ENCODE data around the gene BCAP29. TPM values are rescaled to one million over a fixed set of nuclear protein-coding genes. Genes with fewer than 3 reads are reported as not detected.

The BCAP29 gene
- total RNA-seq, 2 donors from 2014 or later, result 63.1 to 71.4 TPM

DNA sequence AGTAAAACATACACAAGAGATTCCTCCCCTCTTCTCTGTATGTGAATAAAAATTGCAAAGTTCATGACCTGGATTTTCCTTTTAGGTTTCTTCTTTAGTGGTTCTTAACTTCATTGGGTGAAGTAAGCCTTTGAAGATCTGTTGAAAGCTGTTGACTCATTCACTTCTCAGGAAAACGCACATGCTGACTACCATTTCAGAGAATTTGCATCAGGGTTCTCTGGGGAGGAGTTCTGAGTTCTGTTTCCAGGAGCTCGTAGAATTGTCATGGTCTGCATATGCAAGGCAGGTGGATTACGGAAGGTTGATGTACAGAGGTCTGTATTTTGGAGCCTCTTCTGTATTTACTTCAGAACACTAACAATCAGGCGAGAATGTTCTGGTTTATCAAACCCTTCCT, 79.6 kb downstream of the BCAP29 start:
- TF ChIP-seq, protein P1, sequence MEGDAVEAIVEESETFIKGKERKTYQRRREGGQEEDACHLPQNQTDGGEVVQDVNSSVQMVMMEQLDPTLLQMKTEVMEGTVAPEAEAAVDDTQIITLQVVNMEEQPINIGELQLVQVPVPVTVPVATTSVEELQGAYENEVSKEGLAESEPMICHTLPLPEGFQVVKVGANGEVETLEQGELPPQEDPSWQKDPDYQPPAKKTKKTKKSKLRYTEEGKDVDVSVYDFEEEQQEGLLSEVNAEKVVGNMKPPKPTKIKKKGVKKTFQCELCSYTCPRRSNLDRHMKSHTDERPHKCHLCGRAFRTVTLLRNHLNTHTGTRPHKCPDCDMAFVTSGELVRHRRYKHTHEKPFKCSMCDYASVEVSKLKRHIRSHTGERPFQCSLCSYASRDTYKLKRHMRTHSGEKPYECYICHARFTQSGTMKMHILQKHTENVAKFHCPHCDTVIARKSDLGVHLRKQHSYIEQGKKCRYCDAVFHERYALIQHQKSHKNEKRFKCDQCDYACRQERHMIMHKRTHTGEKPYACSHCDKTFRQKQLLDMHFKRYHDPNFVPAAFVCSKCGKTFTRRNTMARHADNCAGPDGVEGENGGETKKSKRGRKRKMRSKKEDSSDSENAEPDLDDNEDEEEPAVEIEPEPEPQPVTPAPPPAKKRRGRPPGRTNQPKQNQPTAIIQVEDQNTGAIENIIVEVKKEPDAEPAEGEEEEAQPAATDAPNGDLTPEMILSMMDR (IDR thresholded peaks at IDR 0.05), result no peak
- intact Hi-C loops (cut with DNase I), result no loop called here
- DNase-seq, result no peak
- Histone ChIP-seq H3K27me3 (peaks cover 26% of the 10 kb centered on the region), H3K9me3 (no peaks in the 10 kb centered on the region), H3K9ac (ENCODE audit: low read depth in 2 of 2, low read length in 2 of 2) (no peak overlapping the region), H3K27ac (no peak overlapping the region), H3K4me1 (peaks cover 8% of the 10 kb centered on the region), H3K4me3 (no peak overlapping the region), H3K36me3 (no peaks in the 10 kb centered on the region)

DNA sequence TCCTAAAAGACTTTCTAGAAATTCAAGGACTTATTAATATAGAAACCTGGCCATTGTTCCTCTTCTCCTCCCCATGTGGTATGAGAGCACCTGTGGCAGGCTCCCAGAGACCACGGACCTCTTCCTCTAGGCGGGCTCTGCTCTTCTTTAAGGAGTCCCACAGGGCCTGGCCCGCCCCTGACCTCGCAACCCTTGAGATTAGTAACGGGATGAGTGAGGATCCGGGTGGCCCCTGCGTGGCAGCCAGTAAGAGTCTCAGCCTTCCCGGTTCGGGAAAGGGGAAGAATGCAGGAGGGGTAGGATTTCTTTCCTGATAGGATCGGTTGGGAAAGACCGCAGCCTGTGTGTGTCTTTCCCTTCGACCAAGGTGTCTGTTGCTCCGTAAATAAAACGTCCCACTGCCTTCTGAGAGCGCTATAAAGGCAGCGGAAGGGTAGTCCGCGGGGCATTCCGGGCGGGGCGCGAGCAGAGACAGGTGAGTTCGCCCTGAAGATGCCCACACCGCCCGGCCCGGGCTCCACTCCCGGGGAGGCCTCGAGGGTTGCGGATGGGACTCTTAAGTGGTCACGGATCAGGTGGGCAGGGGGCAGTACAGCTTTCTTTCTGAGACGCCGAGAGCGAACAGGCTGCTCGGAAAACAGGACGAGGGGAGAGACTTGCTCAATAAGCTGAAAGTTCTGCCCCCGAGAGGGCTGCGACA, 80.5 kb downstream of the BCAP29 start, which contains the start of gene SLC26A4:
Gene SLC26A4 (plus strand): TSS at position 448 of the 700 bp plus-strand sequence. CDS start 814 bp downstream, outside the sequence.
- intact Hi-C loops (cut with DNase I), result no loop called here
- Histone ChIP-seq H3K4me3 (peak within 1 kb of the TSS; percentile 41), H3K27me3 (peaks cover 26% of the 10 kb centered on the region), H3K9ac (ENCODE audit: low read depth in 2 of 2, low read length in 2 of 2) (no peak within 1 kb of the TSS), H3K36me3 (no peaks in the 10 kb centered on the region), H3K9me3 (no peaks in the 10 kb centered on the region), H3K27ac (no peak within 1 kb of the TSS), H3K4me1 (peaks cover 8% of the 10 kb centered on the region)
- no peak for DNase-seq
- TF ChIP-seq, protein P1 (IDR thresholded peaks at IDR 0.05), result no peak

DNA sequence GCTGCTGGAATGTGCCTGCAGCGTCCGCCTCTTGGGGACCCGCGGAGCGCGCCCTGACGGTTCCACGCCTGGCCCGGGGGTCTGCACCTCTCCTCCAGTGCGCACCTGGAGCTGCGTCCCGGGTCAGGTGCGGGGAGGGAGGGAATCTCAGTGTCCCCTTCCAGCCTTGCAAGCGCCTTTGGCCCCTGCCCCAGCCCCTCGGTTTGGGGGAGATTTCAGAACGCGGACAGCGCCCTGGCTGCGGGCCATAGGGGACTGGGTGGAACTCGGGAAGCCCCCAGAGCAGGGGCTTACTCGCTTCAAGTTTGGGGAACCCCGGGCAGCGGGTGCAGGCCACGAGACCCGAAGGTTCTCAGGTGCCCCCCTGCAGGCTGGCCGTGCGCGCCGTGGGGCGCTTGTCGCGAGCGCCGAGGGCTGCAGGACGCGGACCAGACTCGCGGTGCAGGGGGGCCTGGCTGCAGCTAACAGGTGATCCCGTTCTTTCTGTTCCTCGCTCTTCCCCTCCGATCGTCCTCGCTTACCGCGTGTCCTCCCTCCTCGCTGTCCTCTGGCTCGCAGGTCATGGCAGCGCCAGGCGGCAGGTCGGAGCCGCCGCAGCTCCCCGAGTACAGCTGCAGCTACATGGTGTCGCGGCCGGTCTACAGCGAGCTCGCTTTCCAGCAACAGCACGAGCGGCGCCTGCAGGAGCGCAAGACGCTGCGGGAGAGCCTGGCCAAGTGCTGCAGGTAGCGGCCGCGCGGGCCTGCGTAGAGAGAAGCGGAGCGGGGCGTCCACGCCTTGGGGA, 81.2 kb downstream of the BCAP29 start:
- Histone ChIP-seq H3K9ac (ENCODE audit: low read depth in 2 of 2, low read length in 2 of 2) (no peak overlapping the region), H3K9me3 (no peaks in the 10 kb centered on the region), H3K27me3 (peaks cover 26% of the 10 kb centered on the region), H3K4me3 (peak overlapping the region; percentile 41), H3K27ac (no peak overlapping the region), H3K36me3 (no peaks in the 10 kb centered on the region), H3K4me1 (peaks cover 8% of the 10 kb centered on the region)
- TF ChIP-seq, protein P1 (IDR thresholded peaks at IDR 0.05), result no peak
- intact Hi-C loops (cut with DNase I), result no loop called here
- DNase-seq, result peak; percentile 48

DNA sequence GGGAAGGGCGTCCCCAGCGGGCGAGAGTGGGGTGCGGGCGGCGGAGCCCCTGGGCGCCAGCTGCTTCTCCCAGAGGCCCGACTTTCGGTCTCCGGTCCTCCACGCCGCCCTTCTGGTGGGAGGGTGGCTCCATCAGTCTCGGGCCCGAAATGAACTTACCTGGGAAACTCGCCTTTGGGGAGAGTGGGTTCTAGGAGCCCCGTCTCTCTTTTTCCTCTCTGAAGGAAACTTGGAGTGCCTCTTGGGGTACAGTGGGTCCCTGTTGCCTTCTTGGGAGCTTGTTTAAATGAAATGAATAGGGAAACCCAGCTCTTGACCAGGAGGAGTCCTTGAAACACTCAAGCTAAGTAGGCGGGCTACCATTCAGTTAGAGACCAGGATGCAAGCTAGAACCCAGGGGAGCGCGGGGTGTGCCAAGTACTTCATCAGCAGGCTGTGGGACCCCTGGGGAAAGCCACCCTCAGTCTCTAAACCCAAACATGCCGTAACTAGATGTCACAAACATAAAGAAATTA, 81.9 kb downstream of the BCAP29 start:
- no peak for DNase-seq
- TF ChIP-seq, protein P1 (IDR thresholded peaks at IDR 0.05), result no peak
- intact Hi-C loops (cut with DNase I), result no loop called here
- peak overlapping the region; percentile 41 for H3K4me3 ChIP-seq
- H3K27me3 ChIP-seq, result peaks cover 26% of the 10 kb centered on the region
- no peak overlapping the region for H3K9ac ChIP-seq (ENCODE audit: low read depth in 2 of 2, low read length in 2 of 2)
- H3K9me3 ChIP-seq, result no peaks in the 10 kb centered on the region
- no peaks in the 10 kb centered on the region for H3K36me3 ChIP-seq
- H3K4me1 ChIP-seq, result peaks cover 8% of the 10 kb centered on the region
- H3K27ac ChIP-seq, result no peak overlapping the region

DNA sequence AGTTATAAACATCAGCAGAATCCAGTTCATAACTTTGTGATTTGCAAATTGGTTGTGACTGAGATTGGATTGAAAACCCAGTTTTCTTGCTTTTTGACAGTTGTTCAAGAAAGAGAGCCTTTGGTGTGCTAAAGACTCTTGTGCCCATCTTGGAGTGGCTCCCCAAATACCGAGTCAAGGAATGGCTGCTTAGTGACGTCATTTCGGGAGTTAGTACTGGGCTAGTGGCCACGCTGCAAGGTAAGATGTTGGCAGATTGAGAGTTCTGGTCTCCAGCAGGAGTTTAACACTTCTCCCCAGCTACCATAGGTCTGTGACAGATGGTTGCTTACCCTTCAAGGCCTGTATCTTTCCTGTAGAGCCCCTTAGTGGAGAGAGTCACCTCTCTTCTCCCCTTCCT, 83.2 kb downstream of the BCAP29 start:
- Histone ChIP-seq H3K9me3 (no peaks in the 10 kb centered on the region), H3K4me3 (no peak overlapping the region), H3K27me3 (peaks cover 26% of the 10 kb centered on the region), H3K36me3 (no peaks in the 10 kb centered on the region), H3K27ac (no peak overlapping the region), H3K4me1 (peaks cover 8% of the 10 kb centered on the region), H3K9ac (ENCODE audit: low read depth in 2 of 2, low read length in 2 of 2) (no peak overlapping the region)
- DNase-seq, result no peak
- TF ChIP-seq, protein P1 (IDR thresholded peaks at IDR 0.05), result no peak
- intact Hi-C loops (cut with DNase I), result no loop called here
